K562 (cell line): Measurements from ENCODE around the gene MED29. TPM values are rescaled to one million over a fixed set of nuclear protein-coding genes. Genes with fewer than 3 reads are reported as not detected.
A peak's percentile ranks its signal among the peaks of the same experiment; 100 is the strongest.

Experiments used
- CBX3 ChIP-seq, 2 experiments: IDR thresholded peaks; 1 replicate in 1 of 2; 2 replicates in 1 of 2; pipeline ENCODE4 v1.6.1; 2012; ENCODE audit warnings: inconsistent platforms in 2 of 2, low read length in 2 of 2, borderline replicate concordance in 1 of 2, control low read depth in 1 of 2
- FOXA3 ChIP-seq, 2 experiments: fragments of 450-650 bp in 1 of 2; sonication (generic) in 1 of 2; formaldehyde crosslinking; IDR thresholded peaks in 1 of 2; conservative IDR thresholded peaks in 1 of 2; 2 replicates each; pipeline versions ENCODE4 v1.4.0 to v1.8.0; 2020 to 2022; ENCODE audit warnings: mild to moderate bottlenecking in 2 of 2, missing genetic modification reagents in 1 of 2
- IFI16 ChIP-seq: fragments of 250-450 bp; sonication (Bioruptor Pico); IDR thresholded peaks from 2 replicates; pipeline ENCODE4 v2.1.2; 2022; ENCODE audit warnings: mild to moderate bottlenecking, inconsistent platforms
- JUNB ChIP-seq: fragments of 450-650 bp; formaldehyde crosslinking; conservative IDR thresholded peaks from 2 replicates; pipeline ENCODE4 v1.4.0; 2020; ENCODE audit warnings: mild to moderate bottlenecking
- MXI1 ChIP-seq: IDR thresholded peaks from 2 replicates; pipeline ENCODE4 v1.6.1; 2011; ENCODE audit warnings: low read depth, mild to moderate bottlenecking, improper control_type of control experiment, low read length
- NR2C1 ChIP-seq, 2 experiments: fragments of 450-650 bp; IDR thresholded peaks; 2 replicates each; pipeline ENCODE4 v1.6.1; 2017; ENCODE audit warnings: mild to moderate bottlenecking in 2 of 2, antibody characterized with exemption in 1 of 2, inconsistent platforms in 1 of 2, missing compliant biosample characterization in 1 of 2, missing genetic modification characterization in 1 of 2
- PTBP1 ChIP-seq: fragments of 200-400 bp; formaldehyde crosslinking; IDR thresholded peaks from 2 replicates; pipeline ENCODE4 v1.6.1; 2017; ENCODE audit warnings: low read depth, low read length
- SLC30A9 ChIP-seq: fragments of 250-450 bp; sonication (Bioruptor Pico); IDR thresholded peaks from 2 replicates; pipeline ENCODE4 v1.8.0; 2022; ENCODE audit warnings: mild to moderate bottlenecking, moderate library complexity
- SMC3 ChIP-seq: conservative IDR thresholded peaks from 2 replicates; pipeline ENCODE4 v1.6.1; 2011; ENCODE audit warnings: low read depth, low read length, improper control_type of control experiment; ENCODE audit not compliant: insufficient read depth
- STAT5A ChIP-seq: IDR thresholded peaks from 2 replicates; pipeline ENCODE4 v1.6.1; 2012; ENCODE audit warnings: low read length, inconsistent platforms, borderline replicate concordance
- ZBTB11 ChIP-seq, 3 experiments: fragments of 200-800 bp in 1 of 3; fragments of 250-450 bp in 1 of 3; fragments of 450-650 bp in 1 of 3; sonication (Bioruptor Pico) in 1 of 3; sonication (Bioruptor generic) in 1 of 3; formaldehyde crosslinking in 1 of 3; IDR thresholded peaks; 2 replicates each; pipeline versions ENCODE4 v1.6.1 to v1.8.0; 2016 to 2022; ENCODE audit warnings: mild to moderate bottlenecking in 2 of 3, missing genetic modification characterization in 2 of 3, missing compliant biosample characterization in 1 of 3, moderate library complexity in 1 of 3
- ZBTB5 ChIP-seq: fragments of 450-650 bp; IDR thresholded peaks from 2 replicates; pipeline ENCODE4 v1.6.1; 2017; ENCODE audit warnings: antibody characterized with exemption
- ZBTB7A ChIP-seq: IDR thresholded peaks from 2 replicates; pipeline ENCODE4 v1.6.1; 2011; ENCODE audit warnings: low read depth, mild to moderate bottlenecking, low read length, moderate library complexity, borderline replicate concordance; ENCODE audit not compliant: control insufficient read depth
- ZNF146 ChIP-seq: IDR thresholded peaks from one replicate; pipeline ENCODE4 v1.6.1; 2018; ENCODE audit warnings: missing compliant biosample characterization; ENCODE audit not compliant: unreplicated experiment
- ZNF165 ChIP-seq: fragments of 250-450 bp; sonication (Bioruptor Pico); IDR thresholded peaks from 2 replicates; pipeline ENCODE4 v1.4.0; 2020; ENCODE audit warnings: borderline replicate concordance
- ZNF280B ChIP-seq: fragments of 250-450 bp; sonication (Bioruptor Pico); IDR thresholded peaks from 2 replicates; pipeline ENCODE4 v1.5.1; 2021; ENCODE audit warnings: mild to moderate bottlenecking
- ZNF445 ChIP-seq: fragments of 250-450 bp; sonication (Bioruptor Pico); IDR thresholded peaks from 2 replicates; pipeline ENCODE4 v1.4.0; 2020; ENCODE audit warnings: low read depth, mild to moderate bottlenecking, moderate library complexity
- ZNF707 ChIP-seq: fragments of 250-450 bp; sonication (Bioruptor Pico); conservative IDR thresholded peaks from 2 replicates; pipeline ENCODE4 v1.8.0; 2022; ENCODE audit warnings: inconsistent platforms, mild to moderate bottlenecking, moderate library complexity
- ZNF764 ChIP-seq: fragments of 250-450 bp; sonication (Bioruptor Pico); IDR thresholded peaks from 2 replicates; pipeline ENCODE4 v1.4.0; 2020; ENCODE audit warnings: low read depth, mild to moderate bottlenecking, moderate library complexity
- polyA plus RNA-seq, 8 experiments: library from polyadenylated mRNA; depleted of rRNA in 4 of 8; stranded (reverse) in 5 of 8; unstranded in 3 of 8; fragments of >200 nt; fragmentation: Nextera tagmentation in 2 of 8; fragmentation: Illumina TruSeq in 1 of 8; extraction: Ambion mirVana in 2 of 8; extraction: Trizol in 1 of 8; gene quantifications; 2 replicates each; pipeline versions ENCODE4 v1.2.1 to v1.2.3, GENCODE V29; 2011 to 2014; ENCODE audit warnings: inconsistent platforms in 1 of 8, missing spikeins in 1 of 8
- total RNA-seq, 7 experiments: library from RNA; depleted of rRNA in 6 of 7; stranded (reverse); fragments of >200 nt in 6 of 7; fragmentation: Illumina TruSeq in 2 of 7; extraction: Trizol in 2 of 7; gene quantifications; 2 replicates each; pipeline versions ENCODE4 v1.2.1 to v1.2.3, GENCODE V29; 2011 to 2021; ENCODE audit warnings: low replicate concordance in 1 of 7

MED29 gene
- total and polyA plus RNA-seq, 9 of the 15 experiments (the other 6 are each of a cell fraction or from before 2014, with no cell fraction given), result 1.8 to 22.6 (median 12.4) TPM

GRCh38 chr19:39435499-39436349 is 44.5 kb downstream of the MED29 start, which contains the start of gene RPS16 (continued):
- TF ChIP-seq ZBTB11 (CRISPR knock-in tag; IDR thresholded peaks at IDR 0.05), result peak in 1 of 3 experiments; percentile 74; a peak in 1 of 6 replicates
- no peak; a peak in 1 of 3 replicates for TF ChIP-seq CBX3 (IDR thresholded peaks at IDR 0.05; ENCODE audit: borderline replicate concordance in 1 of 2, low read length in 2 of 2)
- peak in 1 of 2 experiments; percentile 13; a peak in 1 of 4 replicates for TF ChIP-seq FOXA3 (CRISPR knock-in tag; conservative IDR thresholded peaks at IDR 0.05 in 1 of 2, IDR thresholded peaks at IDR 0.05 in 1 of 2)
- TF ChIP-seq ZBTB7A, result peak; percentile 29; the same call in 1 of the 2 replicates
- peak; percentile 99 for TF ChIP-seq ZBTB5
- TF ChIP-seq ZNF707, result no peak
- no peak for TF ChIP-seq ZNF445
- TF ChIP-seq STAT5A, result no peak
- 0 out of 2 replicates have a peak, but pooled peaks have one; percentile 21 for TF ChIP-seq NR2C1 (IDR thresholded peaks at IDR 0.05)
- TF ChIP-seq NR2C1 (tag; IDR thresholded peaks at IDR 0.05), result no peak
- TF ChIP-seq IFI16 (CRISPR knock-in tag), result no peak
- no peak for TF ChIP-seq ZNF280B (CRISPR knock-in tag)
- TF ChIP-seq SLC30A9 (CRISPR knock-in tag), result no peak
- TF ChIP-seq SMC3, result no peak
- TF ChIP-seq ZNF165, result no peak
- TF ChIP-seq ZNF146 (CRISPR knock-in tag), result no peak
- TF ChIP-seq JUNB, result no peak
- TF ChIP-seq ZNF764, result no peak
- peak; percentile 80; the same call in 1 of the 2 replicates for TF ChIP-seq MXI1
- TF ChIP-seq PTBP1, result no peak
